BE2C (cell line): ENCODE data around the gene ATG5.
A peak's percentile ranks its signal among the peaks of the same experiment; 100 is the strongest.

Experiments used
- DNase-seq: peaks from one replicate; pipeline ENCODE4 v3.0.0-alpha.2; 2020
- H3K27me3 ChIP-seq: fragments of 250-450 bp; sonication (Bioruptor Pico); 2 replicates; pipeline ENCODE4 v1.5.1; 2020; ENCODE audit warnings: mild to moderate bottlenecking
- H3K36me3 ChIP-seq: fragments of 250-450 bp; sonication (Bioruptor Pico); 2 replicates; pipeline ENCODE4 v1.5.1; 2020; ENCODE audit warnings: mild to moderate bottlenecking
- H3K4me1 ChIP-seq: fragments of 250-450 bp; sonication (Bioruptor Pico); 2 replicates; pipeline ENCODE4 v1.5.1; 2020
- H3K4me3 ChIP-seq: 2 replicates; pipeline ENCODE4 v1.5.1; 2011; ENCODE audit warnings: low read depth, low read length
- H3K9me3 ChIP-seq: fragments of 250-450 bp; sonication (Bioruptor Pico); 2 replicates; pipeline ENCODE4 v1.5.1; 2020
- TF ChIP-seq, protein P1 (sequence below): IDR thresholded peaks from 2 replicates; pipeline ENCODE4 v1.5.1; 2012; ENCODE audit warnings: mild to moderate bottlenecking, low read depth, low read length

The ATG5 gene

DNA sequence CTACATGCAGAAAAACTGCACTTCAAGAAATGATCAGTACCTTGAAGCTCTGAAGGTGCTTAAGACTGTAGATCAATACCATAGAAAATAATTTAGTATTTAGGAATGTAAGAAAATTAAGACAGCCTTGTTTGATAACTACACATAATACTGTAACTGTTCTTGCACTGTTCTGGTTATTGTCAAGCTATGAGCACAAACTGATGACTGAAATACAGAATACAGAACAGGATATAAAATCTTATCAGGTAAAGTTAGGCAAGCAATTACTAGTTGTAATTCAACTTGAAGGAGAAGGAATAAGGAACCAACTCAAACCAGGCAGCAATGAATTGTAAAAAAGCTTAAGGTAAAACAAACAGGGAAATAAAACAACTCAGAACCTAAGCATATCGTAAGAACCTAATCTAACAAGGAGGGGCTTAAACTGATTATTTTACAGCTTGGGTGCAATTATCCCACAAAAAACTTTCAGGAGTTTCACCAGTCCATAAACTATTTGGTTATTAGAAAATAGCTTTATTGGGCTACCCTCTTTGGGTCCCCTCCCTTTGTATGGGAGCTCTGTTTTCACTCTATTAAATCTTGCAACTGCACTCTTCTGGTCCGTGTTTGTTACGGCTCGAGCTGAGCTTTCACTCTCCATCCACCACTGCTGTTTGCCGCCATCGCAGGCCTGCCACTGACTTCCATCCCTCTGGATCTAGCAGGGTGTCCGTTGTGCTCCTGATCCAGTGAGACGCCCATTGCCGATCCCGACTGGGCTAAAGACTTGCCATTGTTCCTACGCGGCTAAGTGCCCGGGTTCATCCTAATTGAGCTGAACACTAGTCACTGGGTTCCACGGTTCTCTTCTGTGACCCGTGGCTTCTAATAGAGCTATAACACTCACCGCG is 97.7 kb downstream of the ATG5 start:
- Histone ChIP-seq H3K9me3 (no peaks in the 10 kb centered on the region), H3K4me3 (no peak overlapping the region), H3K4me1 (0 out of 2 replicates have a peak, but pooled peaks cover 3% of the 10 kb centered on the region), H3K27me3 (no peaks in the 10 kb centered on the region), H3K36me3 (no peaks in the 10 kb centered on the region)
- DNase-seq: no peak
- TF ChIP-seq, protein P1, sequence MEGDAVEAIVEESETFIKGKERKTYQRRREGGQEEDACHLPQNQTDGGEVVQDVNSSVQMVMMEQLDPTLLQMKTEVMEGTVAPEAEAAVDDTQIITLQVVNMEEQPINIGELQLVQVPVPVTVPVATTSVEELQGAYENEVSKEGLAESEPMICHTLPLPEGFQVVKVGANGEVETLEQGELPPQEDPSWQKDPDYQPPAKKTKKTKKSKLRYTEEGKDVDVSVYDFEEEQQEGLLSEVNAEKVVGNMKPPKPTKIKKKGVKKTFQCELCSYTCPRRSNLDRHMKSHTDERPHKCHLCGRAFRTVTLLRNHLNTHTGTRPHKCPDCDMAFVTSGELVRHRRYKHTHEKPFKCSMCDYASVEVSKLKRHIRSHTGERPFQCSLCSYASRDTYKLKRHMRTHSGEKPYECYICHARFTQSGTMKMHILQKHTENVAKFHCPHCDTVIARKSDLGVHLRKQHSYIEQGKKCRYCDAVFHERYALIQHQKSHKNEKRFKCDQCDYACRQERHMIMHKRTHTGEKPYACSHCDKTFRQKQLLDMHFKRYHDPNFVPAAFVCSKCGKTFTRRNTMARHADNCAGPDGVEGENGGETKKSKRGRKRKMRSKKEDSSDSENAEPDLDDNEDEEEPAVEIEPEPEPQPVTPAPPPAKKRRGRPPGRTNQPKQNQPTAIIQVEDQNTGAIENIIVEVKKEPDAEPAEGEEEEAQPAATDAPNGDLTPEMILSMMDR: no peak

DNA sequence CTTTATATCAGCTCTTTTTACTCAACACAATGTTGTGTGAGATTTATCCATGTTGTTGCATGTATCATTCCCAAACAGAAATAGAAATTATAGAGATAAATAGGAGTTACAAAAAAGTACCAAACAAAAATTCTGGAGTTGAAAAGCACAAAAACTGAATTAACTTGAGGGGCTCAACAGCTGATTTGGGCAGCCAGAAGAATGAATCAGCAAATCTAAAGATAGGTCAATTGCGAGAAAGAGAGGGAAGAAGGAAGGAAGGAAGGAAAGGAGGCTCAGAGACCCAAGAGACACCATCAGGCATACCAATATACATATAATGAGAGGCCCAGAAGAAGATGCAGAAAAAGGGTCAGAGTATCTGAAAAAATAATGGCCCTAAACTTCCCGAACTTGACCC is 98.9 kb downstream of the ATG5 start:
- H3K4me1 ChIP-seq: 0 out of 2 replicates have a peak, but pooled peaks cover 3% of the 10 kb centered on the region
- no peak for DNase-seq
- H3K9me3 ChIP-seq: no peaks in the 10 kb centered on the region
- TF ChIP-seq, protein P1: no peak
- no peak overlapping the region for H3K4me3 ChIP-seq
- H3K36me3 ChIP-seq: no peaks in the 10 kb centered on the region
- no peaks in the 10 kb centered on the region for H3K27me3 ChIP-seq

- no peaks in the 10 kb centered on the region for H3K9me3 ChIP-seq
- no peaks in the 10 kb centered on the region for H3K27me3 ChIP-seq
- H3K36me3 ChIP-seq: no peaks in the 10 kb centered on the region
- TF ChIP-seq, protein P1: no peak
- DNase-seq: no peak
- peaks cover 3% of the 10 kb centered on the region; the same call in 1 of the 2 replicates for H3K4me1 ChIP-seq
- no peak overlapping the region for H3K4me3 ChIP-seq
These were observed 100.0 kb downstream of the ATG5 start for GRCh38 chr6:106225581-106225980.

DNA sequence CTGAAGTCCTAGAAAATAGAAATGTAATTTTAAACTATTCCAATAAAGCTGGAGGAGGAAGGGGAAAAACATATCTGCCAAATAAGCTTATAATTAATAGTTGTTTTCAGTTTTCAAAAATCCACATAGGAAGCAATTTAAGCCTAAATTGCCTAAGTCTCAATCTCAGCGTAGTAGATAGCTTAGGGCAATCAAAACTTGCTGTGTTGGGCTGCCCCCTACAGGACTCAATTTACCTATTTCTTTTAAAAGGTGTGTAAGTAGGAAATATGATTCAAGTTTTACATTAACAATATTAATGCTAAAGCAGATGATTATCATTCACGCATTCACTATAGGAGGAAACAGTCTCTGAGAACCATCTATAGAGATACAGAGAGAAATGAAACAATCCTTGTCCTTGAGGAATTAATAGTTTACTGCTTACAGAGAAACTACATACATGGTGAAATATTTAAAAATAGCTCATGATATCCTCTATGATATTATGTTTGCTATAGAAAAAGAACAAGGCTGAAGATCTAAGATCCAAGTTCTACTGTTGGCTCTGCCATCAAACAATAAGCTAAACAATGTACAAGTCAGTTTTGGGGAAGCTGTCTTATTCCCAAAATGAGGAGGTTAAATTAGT is 102.1 kb downstream of the ATG5 start:
- peaks cover 3% of the 10 kb centered on the region; the same call in 1 of the 2 replicates for H3K4me1 ChIP-seq
- no peaks in the 10 kb centered on the region for H3K36me3 ChIP-seq
- no peaks in the 10 kb centered on the region for H3K9me3 ChIP-seq
- TF ChIP-seq, protein P1: peak; percentile 76
- DNase-seq: peak; percentile 74
- no peak overlapping the region for H3K4me3 ChIP-seq
- H3K27me3 ChIP-seq: no peaks in the 10 kb centered on the region

- no peaks in the 10 kb centered on the region for H3K27me3 ChIP-seq
These were observed 105.1 kb downstream of the ATG5 start for GRCh38 chr6:106220485-106220884.

More at GRCh38 chr6:106220485-106220884, 105.1 kb downstream of the ATG5 start:
- no peak for DNase-seq
- Histone ChIP-seq H3K4me1 (peaks cover 3% of the 10 kb centered on the region; the same call in 1 of the 2 replicates), H3K4me3 (no peak overlapping the region), H3K9me3 (no peaks in the 10 kb centered on the region), H3K36me3 (no peaks in the 10 kb centered on the region)
- TF ChIP-seq, protein P1: no peak
